Ishikawa (cell line): ENCODE measurements around the gene CUEDC1.

Experiments
- TEAD4 ChIP-seq: IDR thresholded peaks from 2 replicates; pipeline ENCODE4 v1.6.1; 2012
- USF1 ChIP-seq: IDR thresholded peaks from 2 replicates; pipeline ENCODE4 v1.6.1; 2012
- YY1 ChIP-seq: IDR thresholded peaks from 2 replicates; pipeline ENCODE4 v1.6.1; 2012; ENCODE audit warnings: low read depth
- TF ChIP-seq, protein P1 (sequence below): IDR thresholded peaks from 2 replicates; pipeline ENCODE4 v1.6.1; 2012
- TF ChIP-seq, protein P2 (sequence below): IDR thresholded peaks from 2 replicates; pipeline ENCODE4 v1.6.1; 2012; ENCODE audit warnings: low read depth, mild to moderate bottlenecking

DNA sequence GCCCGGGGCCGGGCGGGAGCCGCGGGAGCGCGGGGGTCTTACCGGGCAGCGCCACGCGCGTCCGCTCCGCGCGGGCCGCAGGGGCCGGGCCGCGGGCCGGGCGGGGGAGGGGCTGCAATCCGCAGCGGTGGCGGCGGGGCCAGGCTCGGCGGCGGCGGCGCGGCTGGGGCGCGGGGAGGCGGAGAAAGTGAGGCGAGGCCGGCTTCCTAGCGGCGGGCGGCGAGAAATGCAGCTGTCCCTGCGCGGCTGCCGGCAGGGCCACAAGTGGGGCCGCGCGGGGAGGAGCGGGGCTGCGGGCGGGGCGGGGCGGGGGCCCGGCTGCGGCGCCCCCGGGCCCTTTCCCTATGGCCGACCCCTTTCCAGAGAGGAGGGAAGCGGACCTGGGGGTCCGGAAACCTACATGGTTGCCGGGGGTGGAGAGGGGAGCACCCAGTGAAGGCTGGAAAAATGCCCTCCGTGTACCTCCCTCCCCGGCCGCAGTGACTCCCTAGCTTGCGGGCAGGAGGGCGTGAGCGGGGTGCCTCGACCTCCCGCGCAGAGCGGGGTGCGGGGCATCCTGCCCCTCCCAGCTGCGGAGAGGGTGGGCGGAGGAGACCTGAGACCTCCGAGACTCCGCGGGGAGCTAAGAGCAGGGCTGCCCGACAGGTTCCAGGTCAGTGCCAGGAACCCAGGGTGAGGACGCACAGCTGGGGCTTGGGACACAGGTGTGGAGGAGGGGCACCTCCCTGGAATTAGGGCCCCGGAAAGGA is at the start of gene CUEDC1:
- TF ChIP-seq YY1 (no peak), USF1 (peak; percentile 19; the same call in 1 of the 2 replicates), TEAD4 (peak; percentile 47)
- TF ChIP-seq, protein P1, sequence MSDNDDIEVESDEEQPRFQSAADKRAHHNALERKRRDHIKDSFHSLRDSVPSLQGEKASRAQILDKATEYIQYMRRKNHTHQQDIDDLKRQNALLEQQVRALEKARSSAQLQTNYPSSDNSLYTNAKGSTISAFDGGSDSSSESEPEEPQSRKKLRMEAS, result peak; percentile 36; the same call in 1 of the 2 replicates
- TF ChIP-seq, protein P2, sequence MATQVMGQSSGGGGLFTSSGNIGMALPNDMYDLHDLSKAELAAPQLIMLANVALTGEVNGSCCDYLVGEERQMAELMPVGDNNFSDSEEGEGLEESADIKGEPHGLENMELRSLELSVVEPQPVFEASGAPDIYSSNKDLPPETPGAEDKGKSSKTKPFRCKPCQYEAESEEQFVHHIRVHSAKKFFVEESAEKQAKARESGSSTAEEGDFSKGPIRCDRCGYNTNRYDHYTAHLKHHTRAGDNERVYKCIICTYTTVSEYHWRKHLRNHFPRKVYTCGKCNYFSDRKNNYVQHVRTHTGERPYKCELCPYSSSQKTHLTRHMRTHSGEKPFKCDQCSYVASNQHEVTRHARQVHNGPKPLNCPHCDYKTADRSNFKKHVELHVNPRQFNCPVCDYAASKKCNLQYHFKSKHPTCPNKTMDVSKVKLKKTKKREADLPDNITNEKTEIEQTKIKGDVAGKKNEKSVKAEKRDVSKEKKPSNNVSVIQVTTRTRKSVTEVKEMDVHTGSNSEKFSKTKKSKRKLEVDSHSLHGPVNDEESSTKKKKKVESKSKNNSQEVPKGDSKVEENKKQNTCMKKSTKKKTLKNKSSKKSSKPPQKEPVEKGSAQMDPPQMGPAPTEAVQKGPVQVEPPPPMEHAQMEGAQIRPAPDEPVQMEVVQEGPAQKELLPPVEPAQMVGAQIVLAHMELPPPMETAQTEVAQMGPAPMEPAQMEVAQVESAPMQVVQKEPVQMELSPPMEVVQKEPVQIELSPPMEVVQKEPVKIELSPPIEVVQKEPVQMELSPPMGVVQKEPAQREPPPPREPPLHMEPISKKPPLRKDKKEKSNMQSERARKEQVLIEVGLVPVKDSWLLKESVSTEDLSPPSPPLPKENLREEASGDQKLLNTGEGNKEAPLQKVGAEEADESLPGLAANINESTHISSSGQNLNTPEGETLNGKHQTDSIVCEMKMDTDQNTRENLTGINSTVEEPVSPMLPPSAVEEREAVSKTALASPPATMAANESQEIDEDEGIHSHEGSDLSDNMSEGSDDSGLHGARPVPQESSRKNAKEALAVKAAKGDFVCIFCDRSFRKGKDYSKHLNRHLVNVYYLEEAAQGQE, result no peak
